HEK293T (cell line): ENCODE results near the gene VOPP1.

ENCODE experiments used
- ELF4 ChIP-seq: fragments of 450-650 bp; IDR thresholded peaks from 2 replicates; pipeline ENCODE4 v1.6.1; 2017; ENCODE audit warnings: antibody characterized with exemption
- FOXA1 ChIP-seq: fragments of 450-650 bp; IDR thresholded peaks from 2 replicates; pipeline ENCODE4 v1.6.1; 2016; ENCODE audit warnings: mild to moderate bottlenecking
- FOXK2 ChIP-seq: fragments of 450-650 bp; IDR thresholded peaks from 2 replicates; pipeline ENCODE4 v1.6.1; 2016; ENCODE audit warnings: mild to moderate bottlenecking
- FOXM1 ChIP-seq: fragments of 450-650 bp; IDR thresholded peaks from 2 replicates; pipeline ENCODE4 v1.6.1; 2017; ENCODE audit warnings: mild to moderate bottlenecking, borderline replicate concordance
- L3MBTL2 ChIP-seq: fragments of 450-650 bp; conservative IDR thresholded peaks from 2 replicates; pipeline ENCODE4 v1.6.1; 2016; ENCODE audit warnings: mild to moderate bottlenecking
- LEF1 ChIP-seq: fragments of 450-650 bp; IDR thresholded peaks from 2 replicates; pipeline ENCODE4 v1.6.1; 2017; ENCODE audit warnings: mild to moderate bottlenecking, borderline replicate concordance
- SP1 ChIP-seq: fragments of 450-650 bp; IDR thresholded peaks from 2 replicates; pipeline ENCODE4 v1.6.1; 2017
- SUZ12 ChIP-seq: fragments of 450-650 bp; IDR thresholded peaks from 2 replicates; pipeline ENCODE4 v1.6.1; 2016; ENCODE audit warnings: mild to moderate bottlenecking
- ZNF384 ChIP-seq: fragments of 450-650 bp; IDR thresholded peaks from 2 replicates; pipeline ENCODE4 v1.6.1; 2016

DNA sequence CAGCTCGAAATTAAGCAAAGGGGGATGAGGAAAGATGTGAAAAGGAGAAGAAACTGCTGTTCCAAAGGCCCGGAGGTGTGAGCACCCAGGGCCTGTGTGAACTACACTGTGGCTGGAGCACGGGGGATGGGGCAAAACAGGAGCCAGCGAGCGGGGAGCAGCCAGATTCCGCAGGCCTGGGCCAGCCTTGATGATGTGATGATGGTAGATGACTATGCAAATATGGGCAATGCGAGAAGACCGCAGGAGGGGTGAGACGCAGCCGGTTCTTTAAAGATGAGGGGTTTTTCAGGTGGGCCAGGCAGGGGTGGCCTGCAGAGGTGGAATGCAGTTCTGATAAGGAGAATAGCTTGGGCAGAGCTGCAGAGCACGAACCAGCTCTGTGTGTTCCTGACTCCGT, 145.6 kb downstream of the VOPP1 start:
- TF ChIP-seq SUZ12 (no peak), SP1 (no peak), FOXM1 (no peak), ELF4 (no peak), ZNF384 (no peak), FOXA1 (no peak), L3MBTL2 (no peak), LEF1 (no peak), FOXK2 (no peak)
